Right lobe of liver (tissue), 4 donors: ENCODE measurements around the gene GTF2IRD1.

Experiments
- POLR2A ChIP-seq: fragments of 450-650 bp; IDR thresholded peaks from one replicate; pipeline ENCODE4 v1.6.1; 2017; ENCODE audit warnings: antibody characterized with exemption, mild to moderate bottlenecking
- TF ChIP-seq, protein P1 (sequence below), 4 donors: fragments of 200-600 bp in 3 of 4; fragments of 450-650 bp in 1 of 4; IDR thresholded peaks; one replicate each; pipeline versions ENCODE4 v1.5.1 to v1.8.0; 2016 to 2022; ENCODE audit warnings: antibody characterized with exemption in 4 of 4, mild to moderate bottlenecking in 2 of 4
- donor health status: DM: no; HTN: no; CAD: no.
- donor health status: DM: no; HTN: no; CAD: no.
- donor health status: DM: no; HTN: yes; CAD: no.

DNA sequence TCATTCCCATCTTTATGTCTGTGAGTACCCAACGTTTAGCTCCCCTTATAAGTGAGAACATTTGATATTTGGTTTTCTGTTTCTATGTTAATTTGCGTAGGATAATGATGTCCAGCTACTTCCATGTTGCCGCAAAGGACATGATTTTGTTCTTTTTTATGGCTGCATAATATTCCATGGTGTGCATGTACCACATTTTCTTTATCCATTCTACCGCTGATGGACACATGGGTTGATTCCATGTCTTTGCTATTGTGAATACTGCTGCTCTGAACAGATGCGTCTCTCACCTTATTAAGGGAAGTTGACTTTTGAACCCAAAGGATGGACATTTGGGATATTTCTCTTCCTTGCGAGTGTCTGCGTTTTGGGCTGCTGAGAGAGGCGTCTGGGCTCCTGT lies 50.2 kb downstream of the GTF2IRD1 start:
- no peak for TF ChIP-seq POLR2A
- TF ChIP-seq, protein P1, sequence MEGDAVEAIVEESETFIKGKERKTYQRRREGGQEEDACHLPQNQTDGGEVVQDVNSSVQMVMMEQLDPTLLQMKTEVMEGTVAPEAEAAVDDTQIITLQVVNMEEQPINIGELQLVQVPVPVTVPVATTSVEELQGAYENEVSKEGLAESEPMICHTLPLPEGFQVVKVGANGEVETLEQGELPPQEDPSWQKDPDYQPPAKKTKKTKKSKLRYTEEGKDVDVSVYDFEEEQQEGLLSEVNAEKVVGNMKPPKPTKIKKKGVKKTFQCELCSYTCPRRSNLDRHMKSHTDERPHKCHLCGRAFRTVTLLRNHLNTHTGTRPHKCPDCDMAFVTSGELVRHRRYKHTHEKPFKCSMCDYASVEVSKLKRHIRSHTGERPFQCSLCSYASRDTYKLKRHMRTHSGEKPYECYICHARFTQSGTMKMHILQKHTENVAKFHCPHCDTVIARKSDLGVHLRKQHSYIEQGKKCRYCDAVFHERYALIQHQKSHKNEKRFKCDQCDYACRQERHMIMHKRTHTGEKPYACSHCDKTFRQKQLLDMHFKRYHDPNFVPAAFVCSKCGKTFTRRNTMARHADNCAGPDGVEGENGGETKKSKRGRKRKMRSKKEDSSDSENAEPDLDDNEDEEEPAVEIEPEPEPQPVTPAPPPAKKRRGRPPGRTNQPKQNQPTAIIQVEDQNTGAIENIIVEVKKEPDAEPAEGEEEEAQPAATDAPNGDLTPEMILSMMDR (IDR thresholded peaks at IDR 0.05): no peak
